Measurements from ENCODE around the gene NCOA5. TPM values are rescaled to one million over a fixed set of nuclear protein-coding genes. Genes with fewer than 3 reads are reported as not detected.
"Not testable (repeated sequence)": the region's sequence is repeated elsewhere in the genome, so short reads cannot be mapped to it uniquely, and the experiment has no call there.

NCOA5 gene
- total and polyA plus RNA-seq, 4 donors, result 3.2 to 10.4 (median 8.7) TPM

GRCh38 chr20:46093531-46093930 lies 3.8 kb upstream of the NCOA5 start:
- H3K9me3 ChIP-seq (ENCODE audit: control insufficient read depth in 4 of 4, low read length in 3 of 4), result no peaks in the 10 kb centered on the region
- no peak overlapping the region for H3K9ac ChIP-seq (ENCODE audit: low read depth in 1 of 2, low read length in 2 of 2)
- 74% methylated on average over 2 of the region's 2 CpGs for WGBS
- DNase-seq (ENCODE audit: low spot score), result no peak
- H3K27me3 ChIP-seq (ENCODE audit: control insufficient read depth in 4 of 4, insufficient read depth in 4 of 4, low read length in 3 of 4), result peaks cover 0 to 1% (median 0%) of the 10 kb centered on the region in 4 donors
- peaks cover 0 to 8% (median 6%) of the 10 kb centered on the region in 4 donors for H3K4me1 ChIP-seq (ENCODE audit: control insufficient read depth in 4 of 4, insufficient read depth in 4 of 4, low read length in 3 of 4)
- no peak overlapping the region for H3K4me3 ChIP-seq (ENCODE audit: low read depth in 1 of 3, low read length in 3 of 3)
- no peak overlapping the region for H3K27ac ChIP-seq (ENCODE audit: low read depth in 1 of 2, low read length in 2 of 2)
- H3K36me3 ChIP-seq (ENCODE audit: control insufficient read depth in 4 of 4, insufficient read depth in 3 of 4, low read depth in 1 of 4, low read length in 3 of 4), result no peaks in the 10 kb centered on the region
- TF ChIP-seq GABPA (IDR thresholded peaks at IDR 0.05 in 1 of 2, conservative IDR thresholded peaks at IDR 0.05 in 1 of 2) (no peak), SP1 (IDR thresholded peaks at IDR 0.05) (no peak), ZBTB33 (IDR thresholded peaks at IDR 0.05) (no peak), CTCF (IDR thresholded peaks at IDR 0.05; ENCODE audit: low read depth, low read length, missing input control) (no peak), HNF4G (IDR thresholded peaks at IDR 0.05) (no peak), NR2F2 (IDR thresholded peaks at IDR 0.05) (no peak)

- H3K27ac ChIP-seq (ENCODE audit: low read depth in 1 of 2, low read length in 2 of 2); H3K4me3 ChIP-seq (ENCODE audit: low read depth in 1 of 3, low read length in 3 of 3); DNase-seq (ENCODE audit: low spot score); H3K27me3 ChIP-seq (ENCODE audit: control insufficient read depth in 4 of 4, insufficient read depth in 4 of 4, low read length in 3 of 4); H3K9ac ChIP-seq (ENCODE audit: low read depth in 1 of 2, low read length in 2 of 2); H3K9me3 ChIP-seq (ENCODE audit: control insufficient read depth in 4 of 4, low read length in 3 of 4); H3K36me3 ChIP-seq (ENCODE audit: control insufficient read depth in 4 of 4, insufficient read depth in 3 of 4, low read depth in 1 of 4, low read length in 3 of 4): not testable (repeated sequence)
- 95% methylated on average over 52 of the region's 52 CpGs for WGBS
- H3K4me1 ChIP-seq (ENCODE audit: control insufficient read depth in 4 of 4, insufficient read depth in 4 of 4, low read length in 3 of 4), result peaks cover 6 to 21% (median 21%) of the 10 kb centered on the region in 4 donors
These were observed 2.1 kb upstream of the NCOA5 start for GRCh38 chr20:46091622-46092535.

- Histone ChIP-seq H3K36me3 (ENCODE audit: control insufficient read depth in 4 of 4, insufficient read depth in 3 of 4, low read depth in 1 of 4, low read length in 3 of 4) (no peaks in the 10 kb centered on the region), H3K4me1 (ENCODE audit: control insufficient read depth in 4 of 4, insufficient read depth in 4 of 4, low read length in 3 of 4) (peaks cover 16 to 45% (median 39%) of the 10 kb centered on the region in 4 donors), H3K27me3 (ENCODE audit: control insufficient read depth in 4 of 4, insufficient read depth in 4 of 4, low read length in 3 of 4) (no peaks in the 10 kb centered on the region), H3K9me3 (ENCODE audit: control insufficient read depth in 4 of 4, low read length in 3 of 4) (no peaks in the 10 kb centered on the region), H3K9ac (ENCODE audit: low read depth in 1 of 2, low read length in 2 of 2) (peak overlapping the region; percentile 86), H3K27ac (ENCODE audit: low read depth in 1 of 2, low read length in 2 of 2) (peak overlapping the region; percentile 95 to 97), H3K4me3 (ENCODE audit: low read depth in 1 of 3, low read length in 3 of 3) (peak overlapping the region; percentile 87 to 98 (median 94))
- no peak for DNase-seq (ENCODE audit: low spot score)
- TF ChIP-seq YY1 (IDR thresholded peaks at IDR 0.05) (no peak), ZBTB33 (IDR thresholded peaks at IDR 0.05) (no peak), RAD21 (IDR thresholded peaks at IDR 0.05) (no peak), HNF4G (IDR thresholded peaks at IDR 0.05) (no peak), REST (IDR thresholded peaks at IDR 0.05) (no peak), GABPA (IDR thresholded peaks at IDR 0.05 in 1 of 2, conservative IDR thresholded peaks at IDR 0.05 in 1 of 2) (no peak), NR2F2 (IDR thresholded peaks at IDR 0.05) (no peak), CTCF (IDR thresholded peaks at IDR 0.05; ENCODE audit: low read depth, low read length, missing input control) (no peak), SP1 (IDR thresholded peaks at IDR 0.05) (no peak), HNF4A (conservative IDR thresholded peaks at IDR 0.05) (no peak), ATF3 (IDR thresholded peaks at IDR 0.05) (no peak), EGR1 (IDR thresholded peaks at IDR 0.05; ENCODE audit: low read depth in 2 of 2) (no peak), TAF1 (conservative IDR thresholded peaks at IDR 0.05) (no peak)
- 0% methylated on average over 31 of the region's 31 CpGs for WGBS
These were observed 670 bp downstream of the NCOA5 start for GRCh38 chr20:46089167-46089416.
